GM19099 (cell line): ENCODE results near the gene MPV17L.

Source experiments
- POLR2A ChIP-seq: IDR thresholded peaks from 3 replicates; pipeline ENCODE4 v1.6.1; 2011; ENCODE audit warnings: low read depth; ENCODE audit not compliant: insufficient read length; ENCODE audit errors: extremely low read depth

Gene MPV17L

DNA sequence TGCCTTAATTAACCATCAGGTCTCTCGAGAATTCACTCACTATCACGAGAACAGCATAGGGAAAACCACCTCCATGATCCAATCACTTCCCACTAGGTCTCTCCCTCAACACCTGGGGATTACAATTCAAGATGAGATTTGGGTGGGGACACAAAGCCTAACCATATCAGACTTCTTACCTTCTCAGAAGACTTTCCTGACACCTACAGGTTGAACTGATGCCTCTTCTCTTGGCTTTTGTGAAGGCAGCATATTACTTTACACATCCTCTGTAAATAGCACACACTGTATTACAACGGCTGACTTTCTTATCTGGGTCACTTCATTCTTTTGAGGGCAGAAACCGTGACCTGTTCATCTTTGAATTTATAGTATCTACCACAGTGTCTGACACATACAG, 62.4 kb downstream of the MPV17L start:
- no peak for TF ChIP-seq POLR2A

- no peak for TF ChIP-seq POLR2A
Measured at GRCh38 chr16:15459791-15460190, 64.2 kb downstream of the MPV17L start.

GRCh38 chr16:15460601-15461000, 65.0 kb downstream of the MPV17L start:
- TF ChIP-seq POLR2A: no peak

DNA sequence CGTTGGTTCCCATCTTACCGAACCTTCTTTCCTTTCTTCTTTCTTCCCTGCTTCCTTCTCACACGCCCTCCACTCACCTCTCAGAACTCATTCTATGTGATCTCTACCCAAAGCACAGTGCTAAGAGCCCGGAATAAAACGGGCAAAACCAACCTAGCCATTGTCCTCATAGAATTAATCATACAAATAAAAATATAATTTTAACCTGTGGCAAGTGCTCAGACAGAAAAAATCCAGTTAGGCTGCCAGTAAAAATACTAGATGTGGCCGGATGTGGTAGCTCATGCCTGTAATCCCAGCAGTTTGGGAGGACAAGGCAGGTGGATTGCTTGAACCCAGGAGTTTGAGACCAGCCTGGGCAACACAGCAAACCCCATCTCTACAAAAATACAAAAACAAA, 65.8 kb downstream of the MPV17L start:
- TF ChIP-seq POLR2A: no peak
